ENCODE data around the gene KRTAP10-1. TPM values are rescaled to one million over a fixed set of nuclear protein-coding genes. Genes with fewer than 3 reads are reported as not detected.

The KRTAP10-1 gene
- total and polyA plus RNA-seq, 2 of the 13 experiments (the other 11 are each of a cell fraction or from before 2014, with no cell fraction given): not detected

- TF ChIP-seq ZNF629 (CRISPR knock-in tag; conservative IDR thresholded peaks at IDR 0.05) (peak; percentile 77), ATM (IDR thresholded peaks at IDR 0.05; ENCODE audit: borderline replicate concordance) (no peak), NONO (IDR thresholded peaks at IDR 0.05) (no peak), NONO (CRISPR knock-in tag; conservative IDR thresholded peaks at IDR 0.05) (peak; percentile 66; the same call in 1 of the 2 replicates), ZNF687 (CRISPR knock-in tag; IDR thresholded peaks at IDR 0.05) (peak; percentile 24; the same call in 1 of the 2 replicates), SSRP1 (CRISPR knock-in tag; IDR thresholded peaks at IDR 0.05) (peak; percentile 31; the same call in 1 of the 2 replicates), AKAP8 (CRISPR knock-in tag; IDR thresholded peaks at IDR 0.05) (peak; percentile 81; the same call in 1 of the 2 replicates), AGO1 (IDR thresholded peaks at IDR 0.05; ENCODE audit: low read depth, low read length, poor library complexity, severe bottlenecking) (peak; percentile 89), SNAPC2 (CRISPR knock-in tag; IDR thresholded peaks at IDR 0.05) (no peak)
Measured at GRCh38 chr21:44515359-44516165, 24.4 kb downstream of the KRTAP10-1 start (continued).

All from HepG2 (cell line).